A673 (cell line): ENCODE results near the gene PIGK.

ENCODE experiments used
- CTCF ChIP-seq: fragments of 300-800, 200-600 bp; sonication (generic); conservative IDR thresholded peaks from 2 replicates; pipeline ENCODE4 v1.5.1; 2017; ENCODE audit warnings: low read depth, mild to moderate bottlenecking, antibody characterized with exemption, low read length, moderate library complexity, mixed read lengths
- EZH2 ChIP-seq: fragments of 200-600 bp; sonication (generic); IDR thresholded peaks from 2 replicates; pipeline ENCODE4 v1.6.1; 2017; ENCODE audit warnings: borderline replicate concordance, low read depth, mild to moderate bottlenecking, mixed read lengths, antibody characterized with exemption, low read length; ENCODE audit not compliant: poor library complexity, severe bottlenecking

GRCh38 chr1:77065693-77066342 lies 153.4 kb downstream of the PIGK start:
- TF ChIP-seq CTCF (no peak), EZH2 (no peak)
